Stimulated activated CD8-positive, alpha-beta memory T cell treated with anti-CD3 and anti-CD28 coated beads, Interleukin-2, amount 100 ng/mL, for 1 hour (primary cell): Measurements from ENCODE around the gene TENT5A.

Source experiments
- DNase-seq, 2 donors: peaks; one replicate each; pipeline ENCODE4 v3.0.0-alpha.2; 2020; ENCODE audit warnings: low read depth in 2 of 2

Gene TENT5A

DNA sequence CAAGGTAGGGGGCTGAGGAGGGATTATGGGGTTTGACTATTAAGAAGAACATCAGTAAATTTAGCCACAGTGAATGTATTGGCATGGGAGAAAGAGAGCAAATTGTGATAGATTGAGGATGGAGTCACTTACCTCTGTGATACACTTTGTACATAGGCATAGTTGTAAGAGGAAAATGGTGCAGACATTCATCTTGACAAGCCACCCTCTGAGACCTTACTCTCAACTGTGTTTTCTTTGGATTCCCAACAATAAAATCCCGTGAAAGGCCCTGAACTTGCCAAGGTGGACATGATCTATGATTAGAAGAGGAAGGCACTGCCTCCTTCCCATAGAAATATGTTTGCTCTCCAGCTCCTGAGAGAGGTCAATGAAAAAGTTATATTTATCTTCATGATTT, 18.6 kb upstream of the TENT5A start:
- no peak for DNase-seq

DNA sequence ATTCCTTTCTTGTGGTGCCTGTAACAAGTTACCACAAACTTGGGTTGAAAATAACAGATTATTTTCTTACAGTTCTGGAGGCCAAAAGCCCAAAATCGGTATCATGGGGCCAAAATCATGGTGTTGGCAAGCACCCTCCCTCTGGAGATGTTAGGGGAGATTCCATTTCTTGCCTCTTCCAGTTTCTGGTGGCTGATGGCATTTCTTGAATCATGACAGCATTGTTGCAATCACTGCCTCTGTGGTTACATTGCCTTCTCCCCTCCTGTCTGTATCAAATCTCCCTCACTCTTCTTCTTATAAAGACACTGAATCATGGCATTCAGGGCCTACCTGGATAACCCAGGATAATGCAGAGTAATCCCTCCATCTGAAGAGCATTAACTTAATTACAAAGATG, 17.9 kb upstream of the TENT5A start:
- no peak for DNase-seq

DNA sequence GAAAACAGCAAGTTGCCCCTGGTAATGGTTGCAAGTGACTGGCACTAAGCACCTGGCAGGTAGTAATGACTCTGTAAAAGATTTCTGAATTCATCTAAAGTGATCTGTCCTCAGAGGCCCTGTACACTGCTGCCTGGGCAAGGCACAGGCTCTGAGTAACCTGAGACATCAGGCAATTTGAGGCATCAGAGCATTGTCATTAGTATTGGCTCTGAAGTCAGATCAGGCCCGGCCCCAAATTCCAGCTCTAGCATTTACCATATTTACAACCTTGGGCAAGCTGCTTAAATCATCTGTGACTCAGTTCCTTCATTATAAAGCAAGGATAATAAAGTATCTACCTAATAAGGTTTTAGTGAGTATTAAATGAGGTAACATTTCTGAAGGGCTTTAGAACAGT, 17.3 kb upstream of the TENT5A start:
- no peak for DNase-seq

DNA sequence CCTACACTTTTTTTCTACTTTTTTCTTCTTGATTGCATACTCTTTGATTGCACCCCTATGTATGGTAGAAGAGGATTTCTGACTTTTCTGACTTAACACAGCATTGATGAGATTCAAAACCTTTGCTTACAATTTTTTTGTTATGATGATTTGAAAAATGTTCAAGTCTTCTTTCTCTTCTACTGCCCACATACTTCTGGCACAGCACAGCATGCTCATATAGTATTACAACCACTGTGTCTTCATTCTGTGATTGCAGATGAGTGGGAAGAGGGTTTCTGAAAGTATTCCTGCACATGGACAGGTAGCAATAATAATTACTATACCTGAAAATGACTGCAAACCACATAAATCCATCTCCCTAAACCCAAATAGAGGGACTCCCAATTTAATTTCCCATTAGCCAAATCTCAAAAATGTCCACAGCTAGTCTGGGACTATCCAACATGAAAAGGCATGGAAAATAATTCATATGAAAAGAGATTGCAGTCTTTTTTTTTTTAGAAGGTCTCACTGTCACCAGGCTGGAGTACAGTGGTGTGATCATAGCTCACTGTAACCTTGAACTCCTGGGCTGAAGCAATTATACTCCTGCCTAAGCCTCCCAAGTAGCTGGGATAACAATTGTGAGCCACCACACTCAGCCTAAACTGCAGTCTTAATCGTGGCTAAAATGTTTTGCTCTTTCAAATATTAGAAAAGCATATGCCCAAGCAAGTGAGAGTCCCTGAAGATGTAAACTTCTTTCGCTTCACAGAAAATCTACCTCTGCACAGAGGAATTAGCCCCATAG, 15.9 kb upstream of the TENT5A start:
- DNase-seq = no peak

DNA sequence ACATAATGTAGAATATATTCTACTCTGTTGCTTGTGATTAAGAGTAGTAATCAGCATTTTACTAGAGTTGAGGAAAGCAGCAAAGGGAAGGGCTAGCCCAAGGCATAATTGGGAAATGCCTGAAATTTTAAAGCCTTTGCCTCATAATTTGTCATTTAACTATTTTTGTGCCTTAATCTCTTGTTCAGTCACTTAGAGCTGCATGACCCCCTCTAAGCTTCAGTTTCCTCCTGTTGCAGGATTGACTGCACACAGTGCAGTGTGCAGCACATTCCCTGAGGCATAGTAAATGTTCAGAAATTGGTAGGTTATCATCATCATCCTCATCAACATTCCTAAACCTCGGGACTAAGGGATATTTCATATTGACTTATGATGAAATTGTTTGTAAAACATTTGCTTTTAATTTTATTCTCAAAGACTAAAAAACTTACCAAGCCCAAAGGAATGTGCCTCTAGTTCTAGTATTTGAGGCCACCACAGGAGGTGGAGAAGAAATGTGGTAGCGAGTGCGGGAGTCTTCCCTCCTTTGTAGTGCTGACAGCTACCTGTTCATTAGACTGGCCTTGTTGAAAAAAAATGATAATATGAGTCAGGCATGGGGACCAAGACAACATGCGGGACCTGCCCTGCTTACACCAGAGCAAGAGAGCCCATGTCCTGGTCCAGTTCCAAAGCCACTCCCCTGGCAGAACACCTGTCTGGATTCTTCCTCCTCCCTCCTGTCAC, 14.8 kb upstream of the TENT5A start:
- DNase-seq = no peak

DNA sequence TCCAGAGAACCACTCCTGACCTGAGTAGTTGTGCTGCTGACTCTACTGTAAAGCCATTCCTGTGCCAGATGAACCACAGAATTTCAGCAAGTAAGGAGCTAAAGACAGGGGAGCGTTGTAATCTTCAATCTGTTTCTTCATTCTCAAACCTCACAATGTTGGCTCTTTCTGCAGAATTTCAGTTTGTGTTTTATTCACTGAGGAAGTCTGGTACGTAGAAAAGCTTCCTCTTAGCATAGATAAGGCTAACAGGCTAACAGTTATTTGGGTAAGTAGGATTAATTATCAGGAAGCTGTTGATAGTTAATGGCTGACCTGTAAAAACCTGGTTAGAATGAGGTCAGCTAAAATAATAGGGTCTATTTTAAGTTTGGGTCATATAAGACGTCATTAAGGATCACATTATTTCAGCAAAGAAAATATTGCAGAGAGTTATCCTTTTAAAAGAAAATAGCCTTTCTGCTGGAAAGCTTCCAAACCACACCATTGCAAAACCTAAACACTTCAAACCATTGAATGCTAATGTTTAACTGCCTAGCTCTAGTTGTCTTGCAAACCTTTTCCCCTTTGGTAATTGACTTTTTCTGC, 14.1 kb upstream of the TENT5A start:
- no peak for DNase-seq

DNA sequence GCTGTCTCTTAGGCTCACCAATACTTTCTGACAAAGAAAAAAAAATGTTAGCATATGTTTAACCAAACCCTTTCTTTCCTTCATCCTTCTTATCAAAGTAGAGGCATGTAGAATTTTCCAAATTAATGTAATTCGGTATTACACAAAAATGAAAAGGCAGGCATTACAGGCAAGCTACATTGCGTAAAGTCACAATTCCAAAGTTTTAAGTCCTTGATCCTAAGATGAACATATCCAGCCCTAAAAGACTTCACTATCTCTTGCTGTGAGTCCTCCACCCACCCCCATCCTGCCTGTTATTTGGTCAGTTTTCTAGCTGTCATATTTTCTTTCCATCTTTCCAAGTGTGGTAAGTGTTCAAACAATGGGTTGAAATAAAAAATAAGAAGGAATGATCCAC, 12.1 kb upstream of the TENT5A start:
- no peak for DNase-seq

DNA sequence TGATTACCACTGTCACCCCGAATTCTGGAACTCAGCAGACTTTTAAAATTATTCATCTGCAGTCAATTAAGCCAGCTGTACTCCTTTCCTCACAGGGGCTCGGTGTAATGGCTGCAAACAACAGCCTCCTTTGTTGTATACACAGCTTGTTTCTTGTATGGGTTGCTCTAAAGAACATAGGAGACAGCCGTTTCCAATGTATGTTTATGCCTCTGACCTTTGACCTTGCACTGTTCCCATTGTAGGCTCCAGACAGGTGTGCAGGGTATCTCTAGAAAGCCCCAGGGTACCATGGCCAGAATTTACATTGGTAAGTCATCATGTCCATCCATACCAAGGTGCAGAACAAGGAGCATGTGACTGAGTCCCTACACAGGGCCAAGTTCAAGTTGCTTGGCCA, 11.5 kb upstream of the TENT5A start:
- no peak for DNase-seq

DNA sequence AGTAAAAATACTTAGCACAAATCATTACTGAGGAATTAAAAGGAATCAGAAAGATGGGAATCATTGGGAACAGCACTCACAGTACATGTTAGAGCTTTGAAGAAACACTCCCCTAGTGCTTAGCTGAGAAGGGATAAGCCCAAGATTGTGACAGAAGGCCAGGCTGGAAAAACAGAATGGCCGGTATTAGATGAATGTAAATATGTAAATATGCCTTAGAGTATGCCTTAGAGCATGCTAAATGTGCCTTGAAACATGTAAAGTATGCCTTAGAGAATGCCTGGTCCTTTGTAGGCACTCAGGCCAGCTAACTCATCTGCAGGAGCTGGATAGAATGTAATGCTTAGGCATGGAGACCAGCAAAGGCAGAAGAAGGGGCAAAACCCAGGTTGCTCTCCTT, 10.6 kb upstream of the TENT5A start:
- no peak for DNase-seq

DNA sequence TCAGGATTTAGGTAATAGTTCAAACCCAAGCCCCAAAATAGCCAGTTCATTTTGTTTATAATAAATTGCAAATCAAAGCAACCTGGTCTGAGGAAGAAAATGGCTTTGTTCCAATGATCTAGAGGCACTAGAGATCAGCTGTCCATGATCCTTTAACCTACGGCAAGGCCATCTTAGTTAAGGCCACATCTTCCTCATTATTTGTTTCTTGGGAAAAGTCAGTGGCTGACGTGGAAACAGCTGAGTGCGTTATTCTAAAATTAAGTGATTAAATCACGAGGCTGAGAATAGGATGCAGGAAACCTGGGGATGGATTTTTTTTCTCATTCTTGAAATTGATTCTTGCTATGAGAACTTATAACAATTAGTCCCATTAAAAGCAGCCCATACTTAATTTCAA, 10.1 kb upstream of the TENT5A start:
- no peak for DNase-seq

DNA sequence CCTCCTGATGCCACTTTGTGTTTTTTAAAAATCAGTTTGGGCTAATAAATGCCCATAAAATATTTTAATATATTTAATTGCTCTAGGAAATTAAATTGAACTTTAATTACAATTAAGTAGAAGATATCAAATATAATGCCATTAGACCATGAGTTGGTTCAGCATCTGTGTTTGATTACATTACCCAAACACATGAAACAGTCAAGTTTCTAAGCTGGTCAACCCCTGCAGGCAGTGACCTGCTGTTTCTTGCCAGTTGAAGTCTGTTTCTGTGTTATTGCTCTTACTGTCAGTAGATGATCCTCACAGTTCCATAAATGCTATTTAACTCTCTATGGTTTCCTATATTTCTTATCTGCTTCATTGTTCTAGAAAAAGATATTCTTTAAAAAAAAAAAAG, 9.7 kb upstream of the TENT5A start:
- no peak for DNase-seq

DNA sequence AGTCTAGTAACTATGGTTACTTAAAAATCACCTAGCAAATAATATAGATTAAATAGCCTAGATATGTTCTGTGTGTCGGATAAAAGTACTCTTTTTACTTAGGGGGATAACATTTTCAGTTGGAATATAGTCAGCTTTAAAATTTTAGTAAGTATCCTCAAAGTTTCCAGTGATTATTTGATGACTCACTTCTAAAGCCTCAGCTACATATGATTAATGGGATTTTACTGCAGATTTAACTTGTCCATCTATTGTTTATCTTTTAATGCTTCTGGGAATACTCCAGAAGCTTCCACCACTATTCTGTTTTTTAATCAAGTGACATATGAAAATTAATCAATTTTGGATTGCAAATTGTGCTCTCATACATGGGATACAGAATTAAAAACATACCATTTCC, 8.7 kb upstream of the TENT5A start:
- DNase-seq = no peak

DNA sequence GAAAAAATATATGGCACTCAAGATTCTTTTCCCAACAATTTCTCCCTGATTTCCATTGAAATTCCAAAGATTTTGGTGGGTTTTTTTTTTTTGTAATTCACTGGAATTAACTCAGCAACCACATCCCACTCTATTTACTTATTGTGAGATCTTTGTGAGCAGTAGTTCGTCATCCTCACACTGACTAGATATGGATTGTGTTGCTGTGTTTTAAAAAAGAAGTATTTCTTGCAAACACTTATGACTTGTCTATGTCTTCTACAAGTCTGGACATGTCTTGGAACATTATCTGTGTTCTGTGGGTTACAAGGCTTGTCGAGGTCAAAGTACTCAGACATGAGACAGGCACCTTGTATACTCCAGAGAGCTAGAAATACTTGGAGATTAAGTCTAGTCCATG, 7.3 kb upstream of the TENT5A start:
- DNase-seq = no peak

DNA sequence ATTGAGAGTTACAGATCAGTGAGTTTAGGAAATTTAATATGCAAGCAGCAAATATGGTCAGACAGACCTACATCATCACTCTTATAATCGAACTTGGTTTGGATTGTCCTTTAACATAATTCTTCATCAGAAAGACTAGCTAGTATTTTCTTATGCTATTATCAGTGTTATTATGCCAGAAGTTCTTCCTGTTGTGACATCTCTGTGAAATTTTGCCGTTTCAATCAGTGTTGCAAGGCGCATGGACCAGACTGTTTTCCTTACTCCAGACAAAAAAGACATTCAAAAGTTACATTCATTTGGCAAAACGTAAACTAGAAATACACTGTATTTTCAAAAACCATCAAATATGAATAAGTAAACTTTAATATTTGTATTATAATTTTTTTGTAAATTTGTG, 5.7 kb upstream of the TENT5A start:
- DNase-seq = no peak

DNA sequence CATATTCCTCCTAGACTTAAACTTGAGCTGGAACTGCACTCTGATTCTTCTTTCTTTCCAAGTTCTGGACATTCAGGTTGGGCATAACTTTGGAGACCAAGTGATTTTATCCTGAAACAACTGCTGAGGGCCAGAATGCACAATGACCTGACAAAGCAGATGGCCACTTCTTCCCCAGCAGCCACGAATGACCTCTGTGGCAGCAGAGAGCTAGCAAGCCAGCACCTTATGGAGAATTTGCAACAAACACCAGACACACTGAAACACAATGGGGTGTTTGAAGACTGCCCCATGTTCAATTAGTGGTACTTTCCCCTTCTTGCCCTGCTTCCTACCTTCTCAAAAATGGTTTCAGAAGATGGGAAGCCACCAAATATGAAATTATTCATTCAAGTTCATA, 4.2 kb upstream of the TENT5A start:
- DNase-seq = no peak

DNA sequence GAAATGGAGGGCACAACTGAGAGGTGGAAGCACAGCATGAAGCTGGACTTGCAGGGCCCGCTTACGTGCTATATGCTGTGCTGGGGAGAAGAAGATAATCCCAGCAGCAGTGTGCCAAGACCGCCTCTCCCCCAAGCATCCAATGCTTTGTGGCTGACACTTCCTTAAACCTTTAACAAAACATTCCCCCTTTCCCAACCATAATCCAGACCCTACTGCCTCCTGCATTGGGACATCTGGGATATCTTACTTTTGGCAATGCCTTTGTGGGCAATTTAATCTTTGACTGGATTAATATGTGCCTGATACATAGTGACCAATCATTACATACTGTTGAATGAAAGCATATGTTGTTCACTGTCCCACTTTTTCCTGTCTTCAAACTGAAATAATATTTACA, 3.1 kb upstream of the TENT5A start:
- no peak for DNase-seq

DNA sequence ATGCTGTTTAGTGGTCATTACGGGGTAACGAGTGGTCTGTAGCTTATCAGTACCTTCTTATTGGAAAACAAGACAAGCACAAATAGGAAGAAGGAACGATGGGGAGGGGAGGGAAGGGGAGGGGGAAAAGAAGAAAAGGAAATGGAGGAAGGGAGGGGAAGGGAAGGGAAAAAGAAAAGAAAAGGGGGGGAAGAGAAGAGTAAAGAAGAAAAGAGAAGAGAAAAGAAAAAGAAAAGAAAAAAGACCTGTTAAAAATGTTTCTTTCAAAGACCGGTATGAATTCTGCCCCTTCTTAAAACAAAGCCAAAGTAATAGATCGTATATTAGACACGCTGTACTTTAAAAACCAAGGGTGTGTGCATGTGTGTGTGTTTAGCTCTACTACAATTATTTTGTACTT, 2.4 kb upstream of the TENT5A start:
- no peak for DNase-seq

DNA sequence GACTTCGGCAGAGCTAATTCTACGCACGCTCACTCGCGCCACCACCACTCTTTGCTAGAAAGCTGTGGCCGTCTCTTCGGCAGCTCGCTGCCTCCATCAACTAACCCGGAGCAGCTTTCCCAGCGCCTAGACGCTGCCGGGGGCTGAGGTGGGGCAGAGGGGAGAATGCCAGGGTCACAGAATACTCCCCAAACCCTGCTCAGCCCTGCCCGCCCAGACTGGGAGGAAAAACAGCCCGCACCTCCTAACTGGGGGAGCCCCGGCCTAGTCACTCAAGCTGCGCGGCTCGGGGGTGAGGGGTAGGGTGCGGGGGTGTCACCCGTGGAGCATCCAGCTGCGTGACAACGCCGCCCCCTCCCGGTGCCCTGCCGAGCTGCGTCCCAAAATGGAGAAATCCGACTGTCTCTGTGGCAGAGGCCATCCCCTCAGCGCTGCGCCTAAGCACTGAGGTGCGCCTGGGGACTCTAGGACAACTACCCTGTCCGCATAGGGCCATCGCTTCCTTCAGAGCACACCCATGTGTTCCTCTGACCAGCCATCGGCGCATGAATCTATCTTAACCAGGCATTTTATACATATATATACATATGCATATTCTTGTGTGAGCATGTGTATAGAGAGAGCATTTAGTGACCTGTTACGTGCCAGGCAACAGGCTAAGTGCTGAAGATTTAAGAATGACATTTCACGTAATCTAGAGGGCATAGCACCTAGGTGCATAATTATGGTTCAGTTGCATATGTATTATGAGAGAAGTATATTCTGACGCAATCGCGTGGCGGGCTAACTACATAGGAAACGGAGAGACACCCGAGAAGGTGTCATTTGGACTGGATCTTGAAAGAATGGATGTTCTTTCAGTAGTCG, 1.5 kb upstream of the TENT5A start:
- DNase-seq = peak; percentile 74 to 77

DNA sequence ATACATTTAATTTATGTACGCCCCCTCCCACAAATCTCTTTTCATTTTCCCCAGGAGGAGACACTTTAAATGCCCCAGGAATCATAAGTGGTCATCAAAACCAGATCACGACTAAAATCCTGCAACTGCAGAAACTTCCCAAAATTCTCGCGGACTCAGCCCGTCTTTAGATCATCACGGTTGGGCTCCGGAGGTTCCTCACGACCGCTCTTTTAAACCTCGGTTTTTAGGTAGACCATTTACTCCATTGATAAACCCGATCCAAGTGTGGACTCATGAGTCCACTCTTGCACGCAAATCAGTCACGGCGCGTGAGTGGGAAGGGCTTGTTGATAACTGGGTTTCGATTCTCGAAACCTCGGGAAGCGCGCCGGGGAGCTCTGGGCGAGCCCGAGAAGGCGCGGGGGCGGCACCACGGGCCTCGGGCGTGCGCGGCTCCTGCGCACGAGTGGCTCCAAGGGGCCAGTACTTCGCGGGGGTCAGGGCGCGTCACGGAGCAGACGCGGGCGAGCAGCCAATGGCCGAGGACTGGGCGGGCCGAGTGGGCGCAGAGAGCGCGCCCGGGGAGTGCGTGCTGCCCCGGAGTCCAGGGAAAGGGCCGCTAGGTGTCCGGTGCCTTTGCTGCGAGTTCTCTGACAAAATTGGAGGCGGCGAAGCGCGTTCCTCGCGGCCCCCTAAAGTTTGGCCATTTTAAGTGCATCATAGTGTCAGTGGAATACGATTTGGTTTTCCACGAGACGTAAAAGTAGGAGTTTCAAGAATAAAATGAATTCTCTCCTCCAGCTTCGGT, 635 bp upstream of the TENT5A start:
- DNase-seq = peak; percentile 52 to 56

DNA sequence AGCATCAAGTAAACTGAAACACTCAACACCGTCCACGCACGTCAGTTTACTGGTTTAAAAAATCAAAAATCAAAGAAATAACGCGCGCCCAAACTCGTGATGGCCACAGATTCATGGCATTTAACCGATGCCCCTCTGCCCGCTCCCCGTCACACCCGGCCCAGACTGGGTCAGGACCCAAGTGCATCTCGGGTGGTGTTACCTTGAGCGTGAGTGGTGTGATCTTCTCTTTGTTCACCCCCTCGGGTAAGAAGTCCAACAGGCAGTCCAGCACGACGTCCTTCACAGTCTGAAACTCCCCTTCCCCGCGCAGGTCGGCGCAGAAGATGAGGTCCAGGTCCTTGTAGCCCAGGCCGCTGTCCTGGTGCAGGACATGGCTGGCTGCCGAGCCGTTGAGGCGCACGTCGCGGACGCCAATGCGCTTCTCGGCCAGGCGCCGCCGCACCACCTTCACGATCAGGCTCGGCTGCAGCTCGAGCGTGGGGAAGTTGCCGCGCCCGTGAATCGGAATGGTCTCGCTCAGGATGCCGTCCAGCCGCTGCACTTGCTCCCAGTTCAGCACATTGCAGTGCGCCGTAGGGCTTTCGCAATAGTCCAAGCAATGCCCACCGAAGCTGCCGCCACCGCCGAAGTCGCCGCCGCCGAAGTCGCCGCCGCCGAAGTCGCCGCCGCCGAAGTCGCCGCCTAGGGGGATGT, 945 bp downstream of the TENT5A start:
- peak; percentile 4 to 5 for DNase-seq
